Cardiac fibroblast (primary cell): Measurements from ENCODE around the gene ELP6.

ENCODE experiments used
- DNase-seq, 2 donors: peaks; one replicate each; pipeline versions ENCODE4 v3.0.0 to v3.0.0-alpha.2; 2010; ENCODE audit warnings: low read depth in 2 of 2
- H3K4me3 ChIP-seq, 2 donors: replicated peaks in 1 of 2; 1 replicate in 1 of 2; 2 replicates in 1 of 2; pipeline ENCODE4 v1.5.1; 2011; ENCODE audit warnings: low read depth in 2 of 2, low read length in 2 of 2, mild to moderate bottlenecking in 2 of 2, moderate library complexity in 1 of 2
- CTCF ChIP-seq: IDR thresholded peaks from one replicate; pipeline ENCODE4 v1.5.1; 2011; ENCODE audit warnings: low read depth, mild to moderate bottlenecking, low read length, inconsistent platforms

ELP6 gene

DNA sequence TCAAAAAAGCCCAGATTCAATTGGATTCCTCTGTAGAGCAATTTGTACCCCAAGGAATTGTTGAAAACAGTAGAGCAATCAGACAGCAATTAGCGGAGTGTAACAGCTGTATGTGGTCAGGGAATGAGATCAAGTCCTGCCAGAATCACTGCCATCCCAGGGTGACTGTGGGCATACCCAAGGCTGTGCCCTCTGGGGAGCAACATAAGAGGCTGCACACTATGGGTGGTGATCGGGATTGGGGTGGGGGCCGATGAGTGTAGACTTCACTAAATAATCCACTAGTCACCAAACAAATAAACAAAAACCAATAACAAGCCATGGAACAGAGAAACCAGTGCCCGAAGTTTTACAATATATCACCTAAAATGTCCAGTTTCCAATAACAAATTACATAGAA is 12.1 kb upstream of the ELP6 start:
- TF ChIP-seq CTCF: no peak
- DNase-seq: no peak
- H3K4me3 ChIP-seq: no peak overlapping the region

DNA sequence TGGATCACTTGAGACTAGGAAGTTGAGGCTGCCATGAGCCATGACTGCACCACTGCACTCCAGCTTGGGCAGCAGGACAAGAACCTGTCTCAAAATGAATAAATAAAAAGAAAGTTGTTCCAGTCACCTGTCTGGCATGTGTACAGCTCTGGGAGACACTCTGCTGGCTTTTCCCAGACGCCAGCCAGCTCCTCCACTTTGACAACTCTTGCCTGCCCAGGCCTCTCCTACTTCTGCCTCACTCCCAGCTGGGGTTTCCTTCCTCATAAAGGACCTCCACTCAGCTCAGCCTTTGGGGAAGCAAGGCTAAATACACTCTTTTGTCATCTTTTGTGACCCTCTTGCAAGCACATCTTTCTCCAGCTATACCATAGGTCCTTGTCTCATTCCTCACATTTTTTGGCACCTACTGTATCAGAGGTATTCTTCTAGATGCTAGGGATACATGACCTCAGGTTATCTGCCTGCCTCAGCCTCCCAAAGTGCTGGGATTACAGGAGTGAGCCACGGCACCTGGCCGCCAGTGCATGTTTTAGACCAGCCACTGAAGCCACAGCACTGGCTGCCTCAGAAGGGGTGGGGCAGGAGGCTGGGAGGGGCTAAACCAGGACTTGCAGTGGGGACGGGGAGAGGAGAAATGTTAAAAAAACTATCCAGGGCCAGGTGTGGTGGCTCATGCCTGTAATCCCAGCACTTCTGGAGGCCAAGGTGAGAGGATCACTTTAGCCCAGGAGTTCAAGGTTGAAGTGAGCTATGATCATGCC is 10.0 kb upstream of the ELP6 start:
- DNase-seq: no peak
- no peak overlapping the region for H3K4me3 ChIP-seq
- no peak for TF ChIP-seq CTCF

- H3K4me3 ChIP-seq: no peak overlapping the region
- DNase-seq: peak; percentile 91 to 93
- TF ChIP-seq CTCF: peak; percentile 81
Observed at GRCh38 chr3:47522082-47522987, 8.8 kb upstream of the ELP6 start.

GRCh38 chr3:47520756-47521155 is 7.2 kb upstream of the ELP6 start:
- H3K4me3 ChIP-seq: no peak overlapping the region
- no peak for DNase-seq
- no peak for TF ChIP-seq CTCF

GRCh38 chr3:47517937-47518336 is 4.4 kb upstream of the ELP6 start:
- TF ChIP-seq CTCF: no peak
- DNase-seq: no peak
- H3K4me3 ChIP-seq: no peak overlapping the region

GRCh38 chr3:47515864-47516319 is 2.4 kb upstream of the ELP6 start:
- no peak for DNase-seq
- no peak for TF ChIP-seq CTCF
- H3K4me3 ChIP-seq: no peak overlapping the region
